ENCODE data around the gene MTX2.

GRCh38 chr2:176242276-176242675, 27.0 kb upstream of the MTX2 start:
- TF ChIP-seq CTCF (IDR thresholded peaks at IDR 0.05) (no peak), POLR2A (IDR thresholded peaks at IDR 0.05) (no peak)
